ENCODE results near the gene RBBP8NL. TPM values are rescaled to one million over a fixed set of nuclear protein-coding genes. Genes with fewer than 3 reads are reported as not detected.

RBBP8NL gene
- total and polyA plus RNA-seq, 2 experiments from 2014 or later: 0.10 to 1.1 TPM

- no peaks in the 10 kb centered on the region for H3K36me3 ChIP-seq (ENCODE audit: insufficient read depth)
- H3K79me2 ChIP-seq (replicated peaks; ENCODE audit: insufficient read depth): no peaks in the 10 kb centered on the region
- H3K4me3 ChIP-seq: no peak overlapping the region
- no peaks in the 10 kb centered on the region for H3K9me2 ChIP-seq (ENCODE audit: insufficient read depth)
- H3K27ac ChIP-seq (ENCODE audit: low read depth): no peak overlapping the region
- no peak overlapping the region for H2AFZ ChIP-seq
- H3K9me3 Mint-ChIP-seq: no peaks in the 10 kb centered on the region
- H3K4me2 ChIP-seq: no peak overlapping the region
- peaks cover 10% of the 10 kb centered on the region; the same call in 1 of the 2 replicates for H3F3A ChIP-seq (replicated peaks; ENCODE audit: low read depth)
- H3K4me3 Mint-ChIP-seq: no peak overlapping the region
- ATAC-seq: no peak
- H3K27me3 Mint-ChIP-seq (ENCODE audit: insufficient read depth, low read depth, poor library complexity): peaks cover 15% of the 10 kb centered on the region
- no peak overlapping the region for H3K27ac Mint-ChIP-seq
- H4K20me1 ChIP-seq (replicated peaks; ENCODE audit: insufficient read depth): no peaks in the 10 kb centered on the region
- peaks cover 11% of the 10 kb centered on the region; the same call in 1 of the 2 replicates for H3K4me1 ChIP-seq (ENCODE audit: insufficient read depth)
- H3K4me1 Mint-ChIP-seq: peaks cover 18% of the 10 kb centered on the region
- no peak for TF ChIP-seq EZH2phosphoT487 (IDR thresholded peaks at IDR 0.05; ENCODE audit: unreplicated experiment)
- TF ChIP-seq ZNF114 (CRISPR knock-in tag; IDR thresholded peaks at IDR 0.05): no peak
- no peak for TF ChIP-seq REST (IDR thresholded peaks at IDR 0.05; ENCODE audit: unreplicated experiment)
- no peak for TF ChIP-seq ZNF331 (CRISPR knock-in tag; IDR thresholded peaks at IDR 0.05; ENCODE audit: low read depth)
- no peak for TF ChIP-seq POLR2AphosphoS5 (IDR thresholded peaks at IDR 0.05; ENCODE audit: low read depth)
- TF ChIP-seq, protein P1, sequence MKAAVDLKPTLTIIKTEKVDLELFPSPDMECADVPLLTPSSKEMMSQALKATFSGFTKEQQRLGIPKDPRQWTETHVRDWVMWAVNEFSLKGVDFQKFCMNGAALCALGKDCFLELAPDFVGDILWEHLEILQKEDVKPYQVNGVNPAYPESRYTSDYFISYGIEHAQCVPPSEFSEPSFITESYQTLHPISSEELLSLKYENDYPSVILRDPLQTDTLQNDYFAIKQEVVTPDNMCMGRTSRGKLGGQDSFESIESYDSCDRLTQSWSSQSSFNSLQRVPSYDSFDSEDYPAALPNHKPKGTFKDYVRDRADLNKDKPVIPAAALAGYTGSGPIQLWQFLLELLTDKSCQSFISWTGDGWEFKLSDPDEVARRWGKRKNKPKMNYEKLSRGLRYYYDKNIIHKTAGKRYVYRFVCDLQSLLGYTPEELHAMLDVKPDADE (IDR thresholded peaks at IDR 0.05): no peak
- TF ChIP-seq STAT1 (IDR thresholded peaks at IDR 0.05; ENCODE audit: unreplicated experiment): no peak
- TF ChIP-seq, protein P2, sequence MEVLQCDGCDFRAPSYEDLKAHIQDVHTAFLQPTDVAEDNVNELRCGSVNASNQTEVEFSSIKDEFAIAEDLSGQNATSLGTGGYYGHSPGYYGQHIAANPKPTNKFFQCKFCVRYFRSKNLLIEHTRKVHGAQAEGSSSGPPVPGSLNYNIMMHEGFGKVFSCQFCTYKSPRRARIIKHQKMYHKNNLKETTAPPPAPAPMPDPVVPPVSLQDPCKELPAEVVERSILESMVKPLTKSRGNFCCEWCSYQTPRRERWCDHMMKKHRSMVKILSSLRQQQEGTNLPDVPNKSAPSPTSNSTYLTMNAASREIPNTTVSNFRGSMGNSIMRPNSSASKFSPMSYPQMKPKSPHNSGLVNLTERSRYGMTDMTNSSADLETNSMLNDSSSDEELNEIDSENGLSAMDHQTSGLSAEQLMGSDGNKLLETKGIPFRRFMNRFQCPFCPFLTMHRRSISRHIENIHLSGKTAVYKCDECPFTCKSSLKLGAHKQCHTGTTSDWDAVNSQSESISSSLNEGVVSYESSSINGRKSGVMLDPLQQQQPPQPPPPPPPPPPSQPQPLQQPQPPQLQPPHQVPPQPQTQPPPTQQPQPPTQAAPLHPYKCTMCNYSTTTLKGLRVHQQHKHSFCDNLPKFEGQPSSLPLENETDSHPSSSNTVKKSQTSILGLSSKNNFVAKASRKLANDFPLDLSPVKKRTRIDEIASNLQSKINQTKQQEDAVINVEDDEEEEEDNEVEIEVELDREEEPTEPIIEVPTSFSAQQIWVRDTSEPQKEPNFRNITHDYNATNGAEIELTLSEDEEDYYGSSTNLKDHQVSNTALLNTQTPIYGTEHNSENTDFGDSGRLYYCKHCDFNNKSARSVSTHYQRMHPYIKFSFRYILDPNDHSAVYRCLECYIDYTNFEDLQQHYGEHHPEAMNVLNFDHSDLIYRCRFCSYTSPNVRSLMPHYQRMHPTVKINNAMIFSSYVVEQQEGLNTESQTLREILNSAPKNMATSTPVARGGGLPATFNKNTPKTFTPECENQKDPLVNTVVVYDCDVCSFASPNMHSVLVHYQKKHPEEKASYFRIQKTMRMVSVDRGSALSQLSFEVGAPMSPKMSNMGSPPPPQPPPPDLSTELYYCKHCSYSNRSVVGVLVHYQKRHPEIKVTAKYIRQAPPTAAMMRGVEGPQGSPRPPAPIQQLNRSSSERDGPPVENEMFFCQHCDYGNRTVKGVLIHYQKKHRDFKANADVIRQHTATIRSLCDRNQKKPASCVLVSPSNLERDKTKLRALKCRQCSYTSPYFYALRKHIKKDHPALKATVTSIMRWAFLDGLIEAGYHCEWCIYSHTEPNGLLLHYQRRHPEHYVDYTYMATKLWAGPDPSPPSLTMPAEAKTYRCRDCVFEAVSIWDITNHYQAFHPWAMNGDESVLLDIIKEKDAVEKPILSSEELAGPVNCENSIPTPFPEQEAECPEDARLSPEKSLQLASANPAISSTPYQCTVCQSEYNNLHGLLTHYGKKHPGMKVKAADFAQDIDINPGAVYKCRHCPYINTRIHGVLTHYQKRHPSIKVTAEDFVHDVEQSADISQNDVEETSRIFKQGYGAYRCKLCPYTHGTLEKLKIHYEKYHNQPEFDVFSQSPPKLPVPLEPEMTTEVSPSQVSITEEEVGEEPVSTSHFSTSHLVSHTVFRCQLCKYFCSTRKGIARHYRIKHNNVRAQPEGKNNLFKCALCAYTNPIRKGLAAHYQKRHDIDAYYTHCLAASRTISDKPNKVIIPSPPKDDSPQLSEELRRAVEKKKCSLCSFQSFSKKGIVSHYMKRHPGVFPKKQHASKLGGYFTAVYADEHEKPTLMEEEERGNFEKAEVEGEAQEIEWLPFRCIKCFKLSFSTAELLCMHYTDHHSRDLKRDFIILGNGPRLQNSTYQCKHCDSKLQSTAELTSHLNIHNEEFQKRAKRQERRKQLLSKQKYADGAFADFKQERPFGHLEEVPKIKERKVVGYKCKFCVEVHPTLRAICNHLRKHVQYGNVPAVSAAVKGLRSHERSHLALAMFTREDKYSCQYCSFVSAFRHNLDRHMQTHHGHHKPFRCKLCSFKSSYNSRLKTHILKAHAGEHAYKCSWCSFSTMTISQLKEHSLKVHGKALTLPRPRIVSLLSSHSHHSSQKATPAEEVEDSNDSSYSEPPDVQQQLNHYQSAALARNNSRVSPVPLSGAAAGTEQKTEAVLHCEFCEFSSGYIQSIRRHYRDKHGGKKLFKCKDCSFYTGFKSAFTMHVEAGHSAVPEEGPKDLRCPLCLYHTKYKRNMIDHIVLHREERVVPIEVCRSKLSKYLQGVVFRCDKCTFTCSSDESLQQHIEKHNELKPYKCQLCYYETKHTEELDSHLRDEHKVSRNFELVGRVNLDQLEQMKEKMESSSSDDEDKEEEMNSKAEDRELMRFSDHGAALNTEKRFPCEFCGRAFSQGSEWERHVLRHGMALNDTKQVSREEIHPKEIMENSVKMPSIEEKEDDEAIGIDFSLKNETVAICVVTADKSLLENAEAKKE (CRISPR knock-in tag; IDR thresholded peaks at IDR 0.05): no peak
- TF ChIP-seq NANOG (IDR thresholded peaks at IDR 0.05; ENCODE audit: borderline replicate concordance): no peak
- DNase-seq (ENCODE audit: low spot score): no peak
- no peaks in the 10 kb centered on the region for H3K36me3 Mint-ChIP-seq (ENCODE audit: low read depth)
- H3K27me3 ChIP-seq (ENCODE audit: insufficient read depth): no peaks in the 10 kb centered on the region
Measured at GRCh38 chr20:62433658-62434497, 6.5 kb upstream of the RBBP8NL start.

Measured in GM23338 (cell line).